SIG-M5 treated with dmso at 0.1 percent for 504 hours (cell line): ENCODE measurements around the gene SPATA31A7.
"Not testable (repeated sequence)": the region's sequence is repeated elsewhere in the genome, so short reads cannot be mapped to it uniquely, and the experiment has no call there.

Experiments used
- DNase-seq: peaks from one replicate; lab custom pipeline; 2025; ENCODE audit not compliant: unreplicated experiment; lab: John Stamatoyannopoulos, UW

The SPATA31A7 gene

GRCh38 chr9:61189736-61190135, at the start of gene SPATA31A7:
Gene SPATA31A7 (plus strand): TSS chr9:61190036. CDS start chr9:61190065, 29 bp downstream.
- DNase-seq = not testable (repeated sequence)

GRCh38 chr9:61226438-61226837, 36.6 kb downstream of the SPATA31A7 start:
- DNase-seq = not testable (repeated sequence)
